22Rv1 (cell line): ENCODE results near the gene TMEM143.

ENCODE experiments used
- H3K27ac ChIP-seq: fragments of 450-650 bp; 2 replicates; pipeline ENCODE4 v1.5.1; 2017
- ZFX ChIP-seq: fragments of 450-650 bp; IDR thresholded peaks from 2 replicates; pipeline ENCODE4 v1.6.1; 2017; ENCODE audit warnings: antibody characterized with exemption, borderline replicate concordance
- TF ChIP-seq, protein P1 (sequence below): fragments of 450-650 bp; IDR thresholded peaks from 2 replicates; pipeline ENCODE4 v1.5.1; 2017; ENCODE audit warnings: mild to moderate bottlenecking

TMEM143 gene

DNA sequence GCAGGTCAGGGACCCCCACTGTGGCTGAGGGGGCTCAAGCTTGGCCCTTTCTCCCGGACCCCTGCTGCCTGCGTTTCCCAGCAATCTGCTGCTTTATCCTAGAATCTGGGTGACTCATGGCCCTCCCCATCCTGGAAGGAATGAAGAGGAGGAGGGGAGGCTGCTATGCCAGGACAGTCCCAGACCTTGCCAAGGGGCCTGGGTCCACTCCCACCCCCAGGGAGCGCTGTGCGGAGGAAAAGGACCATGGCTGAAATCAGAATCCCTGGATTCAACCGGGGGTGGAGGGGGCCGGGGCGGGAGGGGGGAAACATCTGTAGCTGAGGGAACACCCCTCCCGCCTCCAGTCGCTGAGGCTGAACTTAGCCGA is 73.4 kb downstream of the TMEM143 start:
- H3K27ac ChIP-seq: no peak overlapping the region
- TF ChIP-seq, protein P1, sequence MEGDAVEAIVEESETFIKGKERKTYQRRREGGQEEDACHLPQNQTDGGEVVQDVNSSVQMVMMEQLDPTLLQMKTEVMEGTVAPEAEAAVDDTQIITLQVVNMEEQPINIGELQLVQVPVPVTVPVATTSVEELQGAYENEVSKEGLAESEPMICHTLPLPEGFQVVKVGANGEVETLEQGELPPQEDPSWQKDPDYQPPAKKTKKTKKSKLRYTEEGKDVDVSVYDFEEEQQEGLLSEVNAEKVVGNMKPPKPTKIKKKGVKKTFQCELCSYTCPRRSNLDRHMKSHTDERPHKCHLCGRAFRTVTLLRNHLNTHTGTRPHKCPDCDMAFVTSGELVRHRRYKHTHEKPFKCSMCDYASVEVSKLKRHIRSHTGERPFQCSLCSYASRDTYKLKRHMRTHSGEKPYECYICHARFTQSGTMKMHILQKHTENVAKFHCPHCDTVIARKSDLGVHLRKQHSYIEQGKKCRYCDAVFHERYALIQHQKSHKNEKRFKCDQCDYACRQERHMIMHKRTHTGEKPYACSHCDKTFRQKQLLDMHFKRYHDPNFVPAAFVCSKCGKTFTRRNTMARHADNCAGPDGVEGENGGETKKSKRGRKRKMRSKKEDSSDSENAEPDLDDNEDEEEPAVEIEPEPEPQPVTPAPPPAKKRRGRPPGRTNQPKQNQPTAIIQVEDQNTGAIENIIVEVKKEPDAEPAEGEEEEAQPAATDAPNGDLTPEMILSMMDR: no peak
- TF ChIP-seq ZFX: no peak

DNA sequence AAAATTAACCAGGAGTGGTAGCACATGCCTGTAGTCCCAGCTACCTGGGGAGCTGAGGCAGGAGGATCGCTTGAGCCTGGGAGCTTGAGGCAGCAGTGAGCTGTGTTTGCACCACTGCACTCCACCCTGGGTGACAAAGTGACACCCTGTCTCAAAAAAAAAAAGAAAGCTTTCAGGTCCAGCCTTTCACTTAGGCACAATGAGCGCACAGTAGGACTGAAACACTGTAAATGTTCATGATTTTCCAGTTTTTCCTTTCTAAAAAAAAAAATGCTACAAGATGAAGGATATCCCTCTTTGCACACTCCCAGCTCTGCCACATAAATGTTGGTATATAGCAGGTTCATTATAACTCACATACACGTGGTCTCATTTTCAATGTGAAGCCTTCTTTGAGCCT is 76.0 kb downstream of the TMEM143 start:
- H3K27ac ChIP-seq: no peak overlapping the region
- TF ChIP-seq ZFX: no peak
- TF ChIP-seq, protein P1: no peak

DNA sequence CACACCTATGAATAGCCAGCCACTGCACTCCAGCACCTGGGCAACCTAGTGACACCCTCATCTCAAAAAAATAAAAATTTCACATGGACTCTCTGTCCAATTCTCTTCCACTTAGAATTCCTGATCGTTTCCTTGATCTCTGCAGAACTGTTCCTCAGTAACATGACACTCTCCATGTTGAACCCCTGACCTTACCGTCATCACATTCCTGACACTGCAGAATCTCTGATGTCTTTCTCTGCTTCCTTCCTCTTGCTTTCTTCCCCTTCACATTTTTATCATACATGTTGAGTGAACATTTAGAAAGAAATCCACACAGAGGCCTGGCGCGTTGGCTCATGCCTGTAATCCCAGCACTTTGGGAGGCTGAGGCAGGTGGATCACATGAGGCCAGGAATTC is 78.8 kb downstream of the TMEM143 start:
- H3K27ac ChIP-seq: no peak overlapping the region
- TF ChIP-seq, protein P1: no peak
- TF ChIP-seq ZFX: no peak

DNA sequence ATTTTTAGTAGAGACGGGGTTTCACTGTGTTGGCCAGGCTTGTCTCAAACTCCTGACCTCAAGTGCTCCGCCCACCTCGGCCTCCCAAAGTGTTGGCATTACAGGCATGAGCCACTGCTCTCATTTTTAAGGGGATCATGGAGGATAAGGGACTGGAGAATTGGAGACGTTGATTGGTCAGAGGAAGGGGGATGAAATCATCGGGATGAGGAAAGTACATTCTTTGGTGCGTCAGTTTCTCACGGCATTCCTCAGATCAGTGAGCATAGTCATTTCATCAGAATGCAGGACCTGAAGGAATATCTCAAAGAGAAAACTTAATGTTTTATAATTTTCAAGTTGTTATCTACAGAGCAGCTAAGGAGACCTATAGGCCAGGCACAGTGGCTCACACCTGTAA is 79.8 kb downstream of the TMEM143 start:
- H3K27ac ChIP-seq: no peak overlapping the region
- no peak for TF ChIP-seq ZFX
- TF ChIP-seq, protein P1: no peak
